ENCODE measurements around the gene METTL17. TPM values are rescaled to one million over a fixed set of nuclear protein-coding genes. Genes with fewer than 3 reads are reported as not detected.

METTL17 gene
- total and polyA plus RNA-seq, 9 of the 15 experiments (the other 6 are each of a cell fraction or from before 2014, with no cell fraction given): 65.6 to 150 (median 90.0) TPM

DNA sequence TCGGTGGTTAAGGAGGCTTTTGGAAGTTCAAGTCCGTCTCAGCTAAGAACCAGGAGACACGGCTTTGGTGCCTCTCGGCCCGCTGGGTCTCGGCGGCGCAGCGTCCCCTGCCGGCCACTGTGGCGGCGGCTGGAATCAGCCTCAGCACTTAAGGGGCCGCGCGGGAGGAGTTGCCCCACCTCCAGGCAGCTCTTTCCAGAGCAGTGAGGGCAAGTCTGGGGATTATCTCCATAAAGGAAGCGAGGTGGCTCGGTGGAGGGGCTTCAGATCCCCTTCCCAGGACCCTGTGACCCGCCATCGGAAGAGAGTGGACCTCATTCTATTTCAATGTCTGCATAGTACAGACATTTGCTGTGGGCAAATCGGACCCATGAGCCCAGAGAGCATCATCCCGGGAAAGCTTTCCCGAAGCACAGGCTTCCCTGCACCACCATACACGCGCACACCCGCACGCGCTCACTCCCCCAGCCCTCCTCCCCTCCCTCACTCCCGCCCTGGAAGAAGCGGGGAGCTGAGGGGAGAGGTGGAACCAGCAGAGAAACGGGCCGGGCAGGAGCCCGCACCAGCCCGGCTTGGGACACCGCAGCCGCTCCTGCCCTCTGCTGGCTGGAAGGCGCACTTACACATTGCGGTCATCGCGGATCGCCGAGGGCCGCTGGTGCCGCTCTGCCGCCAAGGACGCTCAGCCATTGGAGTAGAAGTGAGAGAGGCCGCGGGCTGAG is 18.6 kb upstream of the METTL17 start (continued):
- TF ChIP-seq L3MBTL2 (IDR thresholded peaks at IDR 0.05) (0 out of 2 replicates have a peak, but pooled peaks have one; percentile 4), TOE1 (IDR thresholded peaks at IDR 0.05; ENCODE audit: borderline replicate concordance) (no peak), TOE1 (CRISPR knock-in tag; IDR thresholded peaks at IDR 0.05; ENCODE audit: borderline replicate concordance, low read depth) (no peak), ZZZ3 (IDR thresholded peaks at IDR 0.05) (no peak), POLR2B (IDR thresholded peaks at IDR 0.05; ENCODE audit: low read depth, partially characterized antibody) (no peak), MEIS2 (IDR thresholded peaks at IDR 0.05; ENCODE audit: partially characterized antibody) (no peak), ZFX (CRISPR knock-in tag; IDR thresholded peaks at IDR 0.05) (peak; percentile 50), SAFB (IDR thresholded peaks at IDR 0.05; ENCODE audit: borderline replicate concordance, low read depth, low read length) (no peak), CTBP1 (IDR thresholded peaks at IDR 0.05; ENCODE audit: borderline replicate concordance) (peak; percentile 63; the same call in 1 of the 2 replicates), KAT7 (CRISPR knock-in tag; IDR thresholded peaks at IDR 0.05; ENCODE audit: borderline replicate concordance) (no peak), NR2C2 (CRISPR knock-in tag; IDR thresholded peaks at IDR 0.05) (no peak), NR2C2 (tag; IDR thresholded peaks at IDR 0.05) (peak; percentile 21; the same call in 1 of the 2 replicates), YY1 (IDR thresholded peaks at IDR 0.05; ENCODE audit: borderline replicate concordance in 1 of 3, control insufficient read depth in 1 of 3, extremely low read depth in 1 of 3, insufficient read depth in 3 of 3, insufficient read length in 1 of 3, insufficient replicate concordance in 2 of 3, low read depth in 1 of 3, low read length in 2 of 3) (peak in 1 of 3 experiments; percentile 17), CC2D1A (IDR thresholded peaks at IDR 0.05) (no peak), POLR2G (IDR thresholded peaks at IDR 0.05; ENCODE audit: low read depth, low read length) (peak; percentile 49; the same call in 1 of the 2 replicates), POLR2A (conservative IDR thresholded peaks at IDR 0.05) (no peak), KLF10 (CRISPR knock-in tag; IDR thresholded peaks at IDR 0.05) (no peak)
- TF ChIP-seq, protein P1, sequence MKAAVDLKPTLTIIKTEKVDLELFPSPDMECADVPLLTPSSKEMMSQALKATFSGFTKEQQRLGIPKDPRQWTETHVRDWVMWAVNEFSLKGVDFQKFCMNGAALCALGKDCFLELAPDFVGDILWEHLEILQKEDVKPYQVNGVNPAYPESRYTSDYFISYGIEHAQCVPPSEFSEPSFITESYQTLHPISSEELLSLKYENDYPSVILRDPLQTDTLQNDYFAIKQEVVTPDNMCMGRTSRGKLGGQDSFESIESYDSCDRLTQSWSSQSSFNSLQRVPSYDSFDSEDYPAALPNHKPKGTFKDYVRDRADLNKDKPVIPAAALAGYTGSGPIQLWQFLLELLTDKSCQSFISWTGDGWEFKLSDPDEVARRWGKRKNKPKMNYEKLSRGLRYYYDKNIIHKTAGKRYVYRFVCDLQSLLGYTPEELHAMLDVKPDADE (conservative IDR thresholded peaks at IDR 0.05; ENCODE audit: control insufficient read depth, low read depth, low read length): no peak
- TF ChIP-seq, protein P2, sequence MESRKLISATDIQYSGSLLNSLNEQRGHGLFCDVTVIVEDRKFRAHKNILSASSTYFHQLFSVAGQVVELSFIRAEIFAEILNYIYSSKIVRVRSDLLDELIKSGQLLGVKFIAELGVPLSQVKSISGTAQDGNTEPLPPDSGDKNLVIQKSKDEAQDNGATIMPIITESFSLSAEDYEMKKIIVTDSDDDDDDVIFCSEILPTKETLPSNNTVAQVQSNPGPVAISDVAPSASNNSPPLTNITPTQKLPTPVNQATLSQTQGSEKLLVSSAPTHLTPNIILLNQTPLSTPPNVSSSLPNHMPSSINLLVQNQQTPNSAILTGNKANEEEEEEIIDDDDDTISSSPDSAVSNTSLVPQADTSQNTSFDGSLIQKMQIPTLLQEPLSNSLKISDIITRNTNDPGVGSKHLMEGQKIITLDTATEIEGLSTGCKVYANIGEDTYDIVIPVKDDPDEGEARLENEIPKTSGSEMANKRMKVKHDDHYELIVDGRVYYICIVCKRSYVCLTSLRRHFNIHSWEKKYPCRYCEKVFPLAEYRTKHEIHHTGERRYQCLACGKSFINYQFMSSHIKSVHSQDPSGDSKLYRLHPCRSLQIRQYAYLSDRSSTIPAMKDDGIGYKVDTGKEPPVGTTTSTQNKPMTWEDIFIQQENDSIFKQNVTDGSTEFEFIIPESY (CRISPR knock-in tag; IDR thresholded peaks at IDR 0.05): no peak
- TF ChIP-seq, protein P3, sequence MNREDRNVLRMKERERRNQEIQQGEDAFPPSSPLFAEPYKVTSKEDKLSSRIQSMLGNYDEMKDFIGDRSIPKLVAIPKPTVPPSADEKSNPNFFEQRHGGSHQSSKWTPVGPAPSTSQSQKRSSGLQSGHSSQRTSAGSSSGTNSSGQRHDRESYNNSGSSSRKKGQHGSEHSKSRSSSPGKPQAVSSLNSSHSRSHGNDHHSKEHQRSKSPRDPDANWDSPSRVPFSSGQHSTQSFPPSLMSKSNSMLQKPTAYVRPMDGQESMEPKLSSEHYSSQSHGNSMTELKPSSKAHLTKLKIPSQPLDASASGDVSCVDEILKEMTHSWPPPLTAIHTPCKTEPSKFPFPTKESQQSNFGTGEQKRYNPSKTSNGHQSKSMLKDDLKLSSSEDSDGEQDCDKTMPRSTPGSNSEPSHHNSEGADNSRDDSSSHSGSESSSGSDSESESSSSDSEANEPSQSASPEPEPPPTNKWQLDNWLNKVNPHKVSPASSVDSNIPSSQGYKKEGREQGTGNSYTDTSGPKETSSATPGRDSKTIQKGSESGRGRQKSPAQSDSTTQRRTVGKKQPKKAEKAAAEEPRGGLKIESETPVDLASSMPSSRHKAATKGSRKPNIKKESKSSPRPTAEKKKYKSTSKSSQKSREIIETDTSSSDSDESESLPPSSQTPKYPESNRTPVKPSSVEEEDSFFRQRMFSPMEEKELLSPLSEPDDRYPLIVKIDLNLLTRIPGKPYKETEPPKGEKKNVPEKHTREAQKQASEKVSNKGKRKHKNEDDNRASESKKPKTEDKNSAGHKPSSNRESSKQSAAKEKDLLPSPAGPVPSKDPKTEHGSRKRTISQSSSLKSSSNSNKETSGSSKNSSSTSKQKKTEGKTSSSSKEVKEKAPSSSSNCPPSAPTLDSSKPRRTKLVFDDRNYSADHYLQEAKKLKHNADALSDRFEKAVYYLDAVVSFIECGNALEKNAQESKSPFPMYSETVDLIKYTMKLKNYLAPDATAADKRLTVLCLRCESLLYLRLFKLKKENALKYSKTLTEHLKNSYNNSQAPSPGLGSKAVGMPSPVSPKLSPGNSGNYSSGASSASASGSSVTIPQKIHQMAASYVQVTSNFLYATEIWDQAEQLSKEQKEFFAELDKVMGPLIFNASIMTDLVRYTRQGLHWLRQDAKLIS (CRISPR knock-in tag; IDR thresholded peaks at IDR 0.05): no peak

Measured in K562 (cell line).